HUES6 (cell line): ENCODE data around the gene NPIPA8.
"Not testable (repeated sequence)": the region's sequence is repeated elsewhere in the genome, so short reads cannot be mapped to it uniquely, and the experiment has no call there.

Source experiments
- H3K27ac ChIP-seq: 2 replicates; pipeline ENCODE4 v1.7.0; 2013; ENCODE audit warnings: low read depth, mild to moderate bottlenecking, low read length, inconsistent platforms
- H3K27me3 ChIP-seq: 2 replicates; pipeline ENCODE4 v1.6.1; 2013; ENCODE audit warnings: low read length; ENCODE audit not compliant: control insufficient read depth, insufficient read depth
- H3K36me3 ChIP-seq: 2 replicates; pipeline ENCODE4 v1.6.1; 2013; ENCODE audit warnings: low read length; ENCODE audit not compliant: control insufficient read depth, insufficient read depth
- H3K4me1 ChIP-seq: 2 replicates; pipeline ENCODE4 v1.6.1; 2013; ENCODE audit warnings: low read length; ENCODE audit not compliant: control insufficient read depth, insufficient read depth
- H3K4me3 ChIP-seq: 2 replicates; pipeline ENCODE4 v1.5.1; 2013; ENCODE audit warnings: low read depth, low read length
- H3K9ac ChIP-seq: one replicate; pipeline ENCODE4 v1.6.1; 2013; ENCODE audit warnings: mild to moderate bottlenecking, low read length
- H3K9me3 ChIP-seq: 2 replicates; pipeline ENCODE4 v1.6.1; 2013; ENCODE audit warnings: low read depth, low read length; ENCODE audit not compliant: control insufficient read depth, insufficient read depth

NPIPA8 gene

DNA sequence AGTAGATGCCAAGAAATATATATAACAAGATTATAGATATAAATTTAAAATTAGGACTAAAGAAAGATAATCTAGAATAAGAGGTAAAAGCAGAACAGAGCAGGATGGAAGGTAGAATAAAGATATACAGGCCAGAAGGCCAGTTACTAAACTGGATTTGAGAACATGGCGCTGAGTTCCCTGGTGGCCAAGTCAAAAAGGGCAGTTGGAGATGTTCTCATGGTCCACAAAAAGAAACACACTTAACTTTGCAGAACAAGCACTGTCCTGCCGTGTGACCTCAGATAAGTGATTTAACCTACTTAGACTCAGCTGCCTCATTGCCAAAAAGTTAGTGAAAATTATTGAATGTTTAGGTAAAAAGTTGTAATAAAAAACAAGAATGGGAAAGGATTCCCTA is 27.4 kb downstream of the NPIPA8 start:
- H3K27ac ChIP-seq, H3K4me3 ChIP-seq, H3K4me1 ChIP-seq, H3K27me3 ChIP-seq, H3K9me3 ChIP-seq, H3K36me3 ChIP-seq, H3K9ac ChIP-seq: not testable (repeated sequence)

DNA sequence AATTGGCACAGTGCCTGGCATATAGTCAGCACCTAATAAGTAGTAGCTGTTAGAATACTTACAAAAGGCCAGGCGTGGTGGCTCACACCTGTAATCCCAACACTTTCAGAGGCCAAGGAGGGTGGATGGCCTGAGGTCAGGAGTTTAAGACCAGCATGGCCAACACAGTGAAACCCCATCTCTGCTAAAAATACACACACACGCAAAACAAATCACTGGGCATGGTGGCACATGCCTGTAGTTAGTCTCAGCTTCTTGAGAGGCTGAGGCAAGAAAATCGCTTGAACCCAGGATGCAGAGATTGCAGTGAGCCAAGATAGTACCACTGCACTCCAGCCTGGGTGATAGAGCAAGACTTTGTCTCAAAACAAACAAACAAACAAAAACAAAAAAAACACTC is 29.3 kb downstream of the NPIPA8 start:
- not testable (repeated sequence) for H3K4me3 ChIP-seq, H3K9ac ChIP-seq, H3K9me3 ChIP-seq, H3K4me1 ChIP-seq, H3K27ac ChIP-seq, H3K36me3 ChIP-seq, H3K27me3 ChIP-seq

DNA sequence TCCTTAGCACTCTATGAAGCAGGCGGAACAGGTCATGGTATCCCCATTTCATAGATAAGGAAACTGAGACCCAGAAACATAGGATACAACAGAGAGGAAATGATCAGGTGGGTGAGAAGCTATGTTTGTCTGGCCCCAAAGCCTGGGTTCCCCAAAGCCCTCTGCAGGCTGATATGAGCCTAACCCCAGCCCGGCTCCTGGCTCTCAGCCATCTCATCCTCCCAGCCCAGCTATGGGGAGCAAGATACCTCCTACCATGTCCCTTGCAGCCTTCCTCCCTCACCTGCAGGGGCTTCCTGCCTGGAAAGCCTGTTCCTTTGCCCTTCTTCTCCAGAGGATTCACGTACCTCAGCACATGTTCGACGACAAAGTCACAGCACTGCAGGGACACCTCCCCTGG is 30.5 kb downstream of the NPIPA8 start:
- H3K4me3 ChIP-seq, H3K9me3 ChIP-seq, H3K27ac ChIP-seq, H3K36me3 ChIP-seq, H3K27me3 ChIP-seq, H3K4me1 ChIP-seq, H3K9ac ChIP-seq: not testable (repeated sequence)

DNA sequence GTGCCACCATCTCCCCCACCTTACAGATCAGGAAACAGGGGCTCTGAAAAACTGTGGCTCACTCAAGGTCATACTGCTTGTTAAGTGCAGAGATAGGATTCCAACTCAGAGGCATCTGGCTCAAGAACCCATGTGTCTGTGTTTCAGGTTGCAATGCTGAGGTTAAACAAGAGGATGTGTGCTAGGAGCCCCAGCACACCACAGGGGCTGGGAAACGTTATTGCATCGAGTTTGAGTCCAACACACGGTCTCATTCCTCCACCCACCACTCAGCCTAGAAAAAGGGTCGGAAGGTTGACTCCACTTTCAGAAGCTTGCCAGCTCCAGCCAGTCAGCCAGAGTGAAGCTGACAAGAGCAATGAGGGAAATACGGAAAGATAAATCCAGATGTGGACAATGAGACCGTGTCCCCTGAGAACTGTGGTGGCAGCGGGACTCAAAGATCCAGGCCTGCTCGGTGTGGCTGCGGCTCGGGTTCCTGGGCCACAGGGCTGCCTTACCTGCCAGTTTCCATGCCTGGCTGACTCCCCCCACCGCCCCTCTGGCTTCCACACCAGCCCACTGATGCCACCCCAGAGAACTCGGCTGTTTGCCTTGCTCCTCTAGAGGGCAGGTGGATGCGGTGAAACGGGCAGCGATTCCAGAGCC is 33.4 kb downstream of the NPIPA8 start:
- not testable (repeated sequence) for H3K9me3 ChIP-seq, H3K36me3 ChIP-seq

DNA sequence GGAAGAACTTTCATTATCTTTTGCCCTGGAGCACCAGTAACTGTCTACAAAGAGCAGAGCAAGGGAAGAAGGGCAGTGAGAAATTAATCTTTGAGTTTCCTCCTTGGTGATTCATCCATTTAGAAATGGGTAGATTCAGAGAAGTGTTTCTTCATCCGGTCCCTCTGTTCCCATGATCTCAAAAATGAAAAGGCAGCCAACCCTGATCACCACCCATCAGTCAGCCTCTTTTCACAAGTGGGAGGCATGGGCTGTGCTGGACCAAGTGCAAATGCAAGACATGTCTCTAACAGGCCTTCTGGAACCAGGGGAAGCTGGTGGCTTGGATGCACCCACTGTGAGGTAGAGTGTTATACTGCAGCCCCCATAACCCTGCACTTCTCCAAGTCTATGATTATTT is 38.8 kb downstream of the NPIPA8 start:
- not testable (repeated sequence) for H3K4me3 ChIP-seq, H3K9ac ChIP-seq, H3K4me1 ChIP-seq, H3K27ac ChIP-seq, H3K27me3 ChIP-seq, H3K9me3 ChIP-seq, H3K36me3 ChIP-seq

More for the DNA sequence above, 33.4 kb downstream of the NPIPA8 start:
- H3K9ac ChIP-seq, H3K4me1 ChIP-seq, H3K4me3 ChIP-seq, H3K27ac ChIP-seq, H3K27me3 ChIP-seq: not testable (repeated sequence)

DNA sequence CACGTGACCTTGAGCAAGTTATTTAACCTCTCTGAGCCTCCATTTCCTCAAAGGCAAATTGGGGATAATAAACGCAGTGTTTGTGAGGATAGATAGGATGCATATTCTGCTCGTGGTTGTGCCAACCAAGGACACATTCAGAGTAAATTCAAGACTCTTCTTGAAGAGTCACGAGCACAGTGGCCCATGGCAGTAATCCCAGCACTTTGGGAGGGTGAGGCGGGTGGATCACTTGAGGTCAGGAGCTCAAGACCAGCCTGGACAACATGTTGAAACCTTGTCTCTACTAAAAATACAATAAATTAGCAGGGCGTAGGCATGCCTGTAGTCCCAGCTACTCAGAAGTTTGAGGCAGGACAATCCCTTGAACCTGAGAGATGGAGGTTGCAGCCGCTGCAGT is 39.6 kb downstream of the NPIPA8 start:
- not testable (repeated sequence) for H3K9me3 ChIP-seq, H3K36me3 ChIP-seq, H3K9ac ChIP-seq, H3K27me3 ChIP-seq, H3K27ac ChIP-seq, H3K4me1 ChIP-seq, H3K4me3 ChIP-seq

DNA sequence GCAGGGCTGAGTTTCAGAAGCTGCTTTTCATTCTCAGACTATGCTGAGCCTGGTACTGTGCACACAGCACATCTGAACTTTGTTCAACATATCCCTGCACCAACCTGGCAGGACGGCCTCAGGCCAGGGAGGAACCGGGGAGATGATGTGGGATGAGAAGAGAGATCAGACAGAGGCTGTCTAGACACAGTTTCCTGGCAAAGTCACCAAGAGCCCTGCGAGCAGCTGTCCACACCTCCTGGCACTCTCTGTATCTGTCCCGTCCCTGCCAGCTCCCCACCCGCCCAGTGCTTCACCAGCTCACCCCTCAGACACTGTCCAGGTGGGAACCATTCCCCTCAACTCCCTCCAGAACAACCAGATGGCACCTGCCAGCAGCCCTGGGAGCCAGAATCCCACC is 42.2 kb downstream of the NPIPA8 start:
- not testable (repeated sequence) for H3K4me1 ChIP-seq, H3K36me3 ChIP-seq, H3K9ac ChIP-seq, H3K27ac ChIP-seq, H3K9me3 ChIP-seq, H3K4me3 ChIP-seq, H3K27me3 ChIP-seq

DNA sequence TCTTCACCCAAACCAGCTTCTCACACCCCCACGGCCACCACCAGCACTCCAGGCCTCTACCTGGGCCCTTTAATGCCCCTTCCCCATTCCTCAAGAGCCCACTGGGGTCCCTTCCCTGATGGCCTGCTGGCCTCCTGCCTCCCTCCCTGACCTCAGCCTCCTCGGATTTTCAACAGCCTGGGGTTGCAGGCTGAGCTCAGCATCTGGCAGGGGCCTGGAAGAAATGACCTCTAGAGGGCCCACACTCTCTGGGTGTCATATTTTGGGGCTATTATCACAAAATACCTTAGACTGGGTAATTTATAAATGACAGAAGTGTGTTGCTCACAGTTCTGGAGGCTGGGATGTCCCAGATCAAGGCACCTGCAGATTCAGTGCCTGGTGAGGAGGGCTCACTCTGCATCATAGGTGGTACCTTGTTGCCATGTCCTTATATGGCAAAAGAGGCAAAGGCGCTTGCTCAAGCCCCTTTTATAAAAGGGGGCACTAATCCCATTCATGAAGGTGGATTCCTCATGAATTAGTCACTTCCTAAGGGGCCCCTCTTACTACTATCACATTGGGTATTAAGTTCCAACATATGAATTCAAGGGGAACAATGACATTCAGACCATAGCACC is 43.1 kb downstream of the NPIPA8 start:
- H3K4me1 ChIP-seq, H3K27ac ChIP-seq, H3K9ac ChIP-seq, H3K9me3 ChIP-seq, H3K4me3 ChIP-seq, H3K36me3 ChIP-seq, H3K27me3 ChIP-seq: not testable (repeated sequence)

DNA sequence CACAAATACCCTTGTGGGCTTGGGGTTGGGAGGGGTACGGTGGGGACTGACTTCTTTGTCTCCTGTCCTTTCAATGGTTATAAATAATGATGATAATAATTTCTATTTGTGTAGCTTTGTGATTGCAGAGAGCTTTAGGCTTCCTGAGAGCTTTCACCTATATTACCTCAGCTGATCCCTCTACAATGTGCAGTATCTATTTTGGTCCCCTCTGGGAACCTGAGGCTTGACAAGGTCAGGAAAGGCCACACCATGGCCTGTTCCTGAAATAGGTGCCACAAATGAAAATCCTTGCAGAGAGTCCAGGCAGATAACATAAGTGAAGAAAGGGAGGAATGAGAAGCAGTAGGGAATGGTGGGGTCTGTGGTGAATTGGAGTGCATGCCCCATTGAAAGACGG is 45.6 kb downstream of the NPIPA8 start:
- not testable (repeated sequence) for H3K9ac ChIP-seq, H3K9me3 ChIP-seq, H3K27ac ChIP-seq, H3K36me3 ChIP-seq, H3K4me1 ChIP-seq, H3K4me3 ChIP-seq, H3K27me3 ChIP-seq

DNA sequence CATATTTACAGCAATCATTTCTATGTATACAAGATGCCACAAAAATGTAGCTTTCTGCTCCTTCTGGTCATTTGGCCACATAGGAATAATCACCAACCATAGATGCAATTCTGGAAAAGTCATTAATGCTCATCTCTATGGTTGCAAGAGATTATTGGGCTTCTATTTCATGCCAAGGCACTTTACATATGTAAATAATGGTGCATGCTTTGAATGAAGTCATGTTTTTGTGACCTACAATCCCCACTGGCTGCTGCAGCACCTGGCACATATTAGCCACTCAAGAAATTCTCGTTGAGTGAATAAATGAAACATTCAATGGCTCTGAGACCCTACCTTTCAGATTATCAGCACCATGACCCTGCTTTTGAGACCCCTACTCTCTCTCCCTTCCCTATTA is 50.2 kb downstream of the NPIPA8 start:
- H3K9ac ChIP-seq = not testable (repeated sequence)

DNA sequence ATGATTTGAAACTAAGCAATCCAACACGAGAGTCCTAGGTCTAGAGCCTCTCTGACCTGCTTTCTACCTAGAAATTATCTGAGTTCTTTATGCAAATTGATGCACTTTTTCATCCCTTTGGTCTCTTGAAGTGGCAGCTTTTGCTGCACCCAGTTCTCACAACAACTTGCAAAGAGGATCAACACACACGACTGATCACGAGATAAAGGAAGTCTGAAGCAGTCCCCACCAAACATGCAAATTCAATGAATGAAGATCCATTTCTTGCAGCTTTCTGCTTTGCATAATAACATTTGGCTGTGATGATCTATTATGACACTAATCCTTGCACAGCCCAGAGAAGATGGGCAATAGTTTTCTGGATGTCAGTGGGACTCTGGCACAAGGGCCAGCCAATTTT is 56.2 kb downstream of the NPIPA8 start:
- not testable (repeated sequence) for H3K9ac ChIP-seq, H3K36me3 ChIP-seq, H3K27ac ChIP-seq, H3K27me3 ChIP-seq, H3K9me3 ChIP-seq, H3K4me1 ChIP-seq, H3K4me3 ChIP-seq

More for the DNA sequence above, 50.2 kb downstream of the NPIPA8 start:
- not testable (repeated sequence) for H3K9me3 ChIP-seq, H3K4me3 ChIP-seq, H3K4me1 ChIP-seq, H3K27me3 ChIP-seq, H3K36me3 ChIP-seq, H3K27ac ChIP-seq

DNA sequence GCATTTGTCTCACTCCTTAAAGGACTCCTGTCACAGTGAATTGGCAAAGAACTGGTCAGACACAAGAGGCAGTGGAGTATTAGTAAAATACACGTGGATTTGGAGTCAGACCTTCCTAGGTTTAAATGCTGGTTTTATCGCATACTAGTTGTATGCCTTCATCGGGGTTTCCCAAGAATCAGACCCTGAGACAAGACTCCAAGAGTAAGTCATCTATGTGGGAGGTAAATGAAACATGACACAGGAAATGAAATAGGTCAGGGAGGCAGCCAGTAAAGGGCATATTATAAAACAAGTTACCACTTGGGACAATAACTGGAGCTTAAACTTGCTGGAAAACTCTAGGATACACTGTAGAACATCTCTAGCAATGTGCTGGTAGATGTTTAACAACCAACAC is 59.8 kb downstream of the NPIPA8 start:
- not testable (repeated sequence) for H3K4me1 ChIP-seq, H3K27me3 ChIP-seq, H3K4me3 ChIP-seq, H3K36me3 ChIP-seq, H3K27ac ChIP-seq, H3K9ac ChIP-seq, H3K9me3 ChIP-seq
